ENCODE data around the gene AQP7.

Gene AQP7

DNA sequence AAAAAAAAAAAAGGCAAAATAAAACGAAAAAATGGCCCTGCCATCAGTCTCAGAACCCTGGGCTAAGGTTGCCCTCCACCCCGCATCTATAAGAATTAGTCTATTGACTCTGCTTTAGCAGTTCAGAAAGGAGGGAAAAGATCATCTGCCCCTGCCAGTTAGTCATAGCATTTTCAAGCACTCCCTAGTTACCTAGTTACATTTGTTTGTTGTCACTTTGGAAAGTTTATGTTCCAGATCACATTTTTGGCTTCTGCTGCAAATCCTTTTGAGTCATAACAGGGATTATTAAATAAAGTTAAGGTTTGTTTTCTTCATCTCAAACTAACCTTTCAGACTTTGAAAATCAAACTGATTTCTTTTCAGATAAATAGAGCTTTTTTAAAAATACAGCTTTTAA lies 52.1 kb downstream of the AQP7 start:
- FAIRE-seq: no peak
- no peak for DNase-seq (ENCODE audit: insufficient read length, low spot score)
- TF ChIP-seq, protein P1, sequence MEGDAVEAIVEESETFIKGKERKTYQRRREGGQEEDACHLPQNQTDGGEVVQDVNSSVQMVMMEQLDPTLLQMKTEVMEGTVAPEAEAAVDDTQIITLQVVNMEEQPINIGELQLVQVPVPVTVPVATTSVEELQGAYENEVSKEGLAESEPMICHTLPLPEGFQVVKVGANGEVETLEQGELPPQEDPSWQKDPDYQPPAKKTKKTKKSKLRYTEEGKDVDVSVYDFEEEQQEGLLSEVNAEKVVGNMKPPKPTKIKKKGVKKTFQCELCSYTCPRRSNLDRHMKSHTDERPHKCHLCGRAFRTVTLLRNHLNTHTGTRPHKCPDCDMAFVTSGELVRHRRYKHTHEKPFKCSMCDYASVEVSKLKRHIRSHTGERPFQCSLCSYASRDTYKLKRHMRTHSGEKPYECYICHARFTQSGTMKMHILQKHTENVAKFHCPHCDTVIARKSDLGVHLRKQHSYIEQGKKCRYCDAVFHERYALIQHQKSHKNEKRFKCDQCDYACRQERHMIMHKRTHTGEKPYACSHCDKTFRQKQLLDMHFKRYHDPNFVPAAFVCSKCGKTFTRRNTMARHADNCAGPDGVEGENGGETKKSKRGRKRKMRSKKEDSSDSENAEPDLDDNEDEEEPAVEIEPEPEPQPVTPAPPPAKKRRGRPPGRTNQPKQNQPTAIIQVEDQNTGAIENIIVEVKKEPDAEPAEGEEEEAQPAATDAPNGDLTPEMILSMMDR (IDR thresholded peaks at IDR 0.05; ENCODE audit: insufficient read depth, missing control alignments): no peak

DNA sequence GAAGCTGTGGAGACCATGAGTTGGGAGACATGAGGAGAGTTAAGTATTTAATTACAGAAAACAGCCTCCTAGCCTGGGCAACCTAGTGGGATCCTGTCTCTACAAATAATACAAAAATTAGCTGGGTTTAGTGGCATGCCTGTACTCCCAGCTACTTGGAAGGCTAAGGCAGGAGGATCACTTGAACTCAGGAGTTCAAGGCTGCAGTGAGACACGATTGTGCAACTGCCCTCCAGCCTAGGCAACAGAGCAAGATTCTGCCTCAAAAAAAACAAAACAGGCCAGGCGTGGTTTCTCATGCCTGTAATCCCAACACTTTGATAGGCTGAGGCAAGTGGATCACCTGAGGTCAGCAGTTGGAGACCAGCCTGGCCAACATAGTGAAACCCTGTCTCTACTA lies 52.6 kb downstream of the AQP7 start:
- TF ChIP-seq, protein P1 (IDR thresholded peaks at IDR 0.05; ENCODE audit: insufficient read depth, missing control alignments): no peak
- no peak for FAIRE-seq
- DNase-seq (ENCODE audit: insufficient read length, low spot score): no peak

DNA sequence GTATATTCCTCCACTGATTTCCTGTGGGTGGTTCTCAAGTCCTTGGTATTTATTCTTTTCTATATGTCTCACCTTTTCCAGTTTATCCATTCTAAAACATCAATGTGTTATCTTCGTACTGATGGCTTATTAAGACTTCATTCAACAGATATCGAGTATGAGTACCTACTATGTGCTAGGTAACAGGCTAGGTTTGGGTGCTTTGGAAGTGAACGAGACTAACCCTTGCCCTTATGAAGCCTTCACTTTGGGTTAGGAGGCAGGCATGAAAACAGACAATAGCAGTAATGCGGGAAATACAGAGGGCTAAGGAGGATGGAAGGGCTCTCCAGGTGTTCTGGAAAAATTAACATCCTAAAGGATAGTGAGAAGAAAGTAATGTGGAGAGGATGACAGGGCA lies 53.4 kb downstream of the AQP7 start:
- TF ChIP-seq, protein P1 (IDR thresholded peaks at IDR 0.05; ENCODE audit: insufficient read depth, missing control alignments): no peak
- DNase-seq (ENCODE audit: insufficient read length, low spot score): no peak
- no peak for FAIRE-seq

DNA sequence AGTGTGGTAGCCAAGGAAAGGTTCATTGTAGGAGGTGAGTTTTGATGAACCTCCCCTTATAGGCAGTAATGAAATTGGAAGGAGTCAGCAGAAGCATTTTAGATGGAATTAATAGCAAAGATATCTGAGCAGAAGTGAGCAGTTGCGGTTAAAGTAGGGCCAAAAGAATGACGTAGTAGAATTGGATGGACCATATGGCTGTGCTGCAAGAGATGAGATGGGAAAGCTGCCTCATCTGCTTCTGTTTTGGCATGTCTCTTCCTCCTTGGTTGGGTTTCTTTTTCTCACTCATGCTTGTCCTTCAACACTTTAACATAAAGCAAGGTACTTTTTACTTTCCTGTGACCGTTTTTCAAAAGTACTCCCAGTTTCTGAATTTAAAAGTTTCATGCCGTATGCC lies 55.8 kb downstream of the AQP7 start:
- TF ChIP-seq, protein P1 (IDR thresholded peaks at IDR 0.05; ENCODE audit: insufficient read depth, missing control alignments): no peak
- DNase-seq (ENCODE audit: insufficient read length, low spot score) (no peak), FAIRE-seq (no peak)

DNA sequence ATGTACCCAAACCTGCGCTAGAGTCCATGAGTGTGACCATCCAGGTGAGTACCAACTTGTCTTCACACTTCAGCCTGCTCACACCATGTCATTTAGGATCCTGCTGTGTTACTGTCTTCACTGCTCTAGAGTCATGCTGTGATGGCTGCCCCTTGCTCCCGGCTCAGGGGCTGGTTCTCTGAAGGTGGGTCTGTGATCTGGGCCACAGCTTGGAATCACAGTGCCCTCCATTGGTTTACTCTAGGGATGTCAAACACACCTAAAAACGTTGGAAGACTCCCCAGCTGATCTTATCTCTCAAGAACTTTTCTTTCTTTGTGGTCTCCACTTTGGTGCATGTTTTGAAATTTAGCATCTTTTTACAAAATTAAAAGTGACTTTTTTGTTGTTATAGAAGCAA lies 58.2 kb downstream of the AQP7 start:
- FAIRE-seq: no peak

DNA sequence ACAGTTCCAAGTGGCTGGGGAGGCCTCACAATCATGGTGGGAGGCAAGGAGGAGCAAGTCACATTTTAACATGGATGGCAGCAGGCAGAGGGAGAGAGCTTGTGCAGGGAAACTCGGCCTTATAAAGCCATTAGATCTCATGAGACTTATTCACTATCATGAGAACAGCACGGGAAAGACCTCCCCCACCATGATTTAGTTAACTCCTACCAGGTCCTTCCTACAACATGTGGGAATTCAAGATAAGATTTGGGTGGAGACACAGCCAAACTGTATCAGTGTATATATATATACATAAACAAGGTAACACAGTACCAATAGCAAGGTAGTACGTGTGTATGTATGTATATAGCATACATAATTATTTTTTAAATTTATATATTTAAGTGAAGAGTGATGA lies 61.2 kb downstream of the AQP7 start:
- TF ChIP-seq, protein P1 (IDR thresholded peaks at IDR 0.05; ENCODE audit: insufficient read depth, missing control alignments): no peak
- DNase-seq (ENCODE audit: insufficient read length, low spot score) (no peak), FAIRE-seq (no peak)

More for the DNA sequence above, 58.2 kb downstream of the AQP7 start:
- TF ChIP-seq, protein P1 (IDR thresholded peaks at IDR 0.05; ENCODE audit: insufficient read depth, missing control alignments): no peak
- no peak for DNase-seq (ENCODE audit: insufficient read length, low spot score)

DNA sequence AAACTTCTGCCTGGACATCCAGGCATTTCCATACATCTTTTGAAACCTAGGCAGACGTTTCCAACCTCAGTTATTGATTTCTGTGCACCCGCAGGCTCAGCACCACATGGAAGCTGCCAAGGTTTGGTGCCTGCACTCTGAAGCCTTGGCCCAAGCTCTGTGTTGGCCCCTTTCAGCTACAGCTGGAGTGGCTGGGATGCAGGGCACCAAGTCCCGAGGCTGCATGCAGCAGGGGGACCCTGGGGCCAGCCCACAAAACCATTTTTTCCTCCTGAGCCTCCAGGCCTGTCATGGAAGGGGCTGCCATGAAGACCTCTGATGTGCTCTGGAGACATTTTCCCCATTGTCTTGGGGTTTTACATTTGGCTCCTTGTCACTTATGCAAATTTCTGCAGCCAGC lies 62.2 kb downstream of the AQP7 start:
- FAIRE-seq (no peak), DNase-seq (ENCODE audit: insufficient read length, low spot score) (no peak)
- TF ChIP-seq, protein P1 (IDR thresholded peaks at IDR 0.05; ENCODE audit: insufficient read depth, missing control alignments): no peak

Measured in D721Med (cell line).